T-helper 2 cell treated with Interferon-gamma antibody and Interleukin-4, amounts not matched to agents 5 μg/mL and 100 μg/mL, for 36 hours (primary cell): Measurements from ENCODE around the gene PPP1R1A.

ENCODE experiments used
- DNase-seq: peaks from one replicate; pipeline ENCODE4 v3.0.0; 2021; ENCODE audit warnings: low spot score
- H3K27ac Mint-ChIP-seq: one replicate; pipeline ENCODE4 v1.8.0; 2021; ENCODE audit warnings: mild to moderate bottlenecking, mixed read lengths
- H3K27me3 Mint-ChIP-seq: one replicate; pipeline ENCODE4 v1.8.0; 2021; ENCODE audit warnings: low read depth, mixed read lengths
- H3K36me3 Mint-ChIP-seq: one replicate; pipeline ENCODE4 v1.8.0; 2021; ENCODE audit warnings: low read depth, mixed read lengths
- H3K4me1 Mint-ChIP-seq: one replicate; pipeline ENCODE4 v1.8.0; 2021; ENCODE audit warnings: low read depth, mixed read lengths
- H3K4me3 Mint-ChIP-seq: one replicate; pipeline ENCODE4 v1.8.0; 2022; ENCODE audit warnings: mild to moderate bottlenecking, moderate library complexity, mixed read lengths
- H3K9me3 Mint-ChIP-seq: one replicate; pipeline ENCODE4 v1.8.0; 2021; ENCODE audit warnings: mixed read lengths

PPP1R1A gene

DNA sequence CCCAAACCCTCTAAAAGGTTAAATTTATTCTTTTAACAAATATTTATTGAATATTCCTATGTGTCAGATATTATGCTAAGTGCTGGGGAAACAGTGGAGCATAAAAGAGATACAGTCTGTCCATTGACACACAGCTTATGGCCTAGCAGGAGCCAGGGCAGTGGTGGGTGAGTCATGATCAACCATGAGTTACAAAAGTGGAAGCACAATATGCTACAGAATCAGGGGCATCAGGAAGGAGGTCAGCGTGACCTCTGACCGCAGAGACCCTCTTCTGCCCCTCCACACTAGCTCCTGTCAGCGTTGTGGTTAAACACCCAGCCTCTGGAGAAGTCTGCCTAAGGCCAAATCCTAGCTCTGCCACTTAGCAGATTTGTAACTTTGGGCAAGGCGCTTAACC lies 4.7 kb upstream of the PPP1R1A start:
- DNase-seq, result no peak
- Mint-ChIP-seq H3K27me3 (peaks cover 51% of the 10 kb centered on the region), H3K4me1 (peaks cover 5% of the 10 kb centered on the region), H3K4me3 (no peak overlapping the region), H3K27ac (no peak overlapping the region), H3K9me3 (no peaks in the 10 kb centered on the region), H3K36me3 (no peaks in the 10 kb centered on the region)

- no peak for DNase-seq
- peaks cover 59% of the 10 kb centered on the region for H3K27me3 Mint-ChIP-seq
- no peak overlapping the region for H3K4me3 Mint-ChIP-seq
- H3K36me3 Mint-ChIP-seq, result no peaks in the 10 kb centered on the region
- H3K27ac Mint-ChIP-seq, result no peak overlapping the region
- no peaks in the 10 kb centered on the region for H3K9me3 Mint-ChIP-seq
- peaks cover 5% of the 10 kb centered on the region for H3K4me1 Mint-ChIP-seq
These were observed 3.9 kb upstream of the PPP1R1A start for GRCh38 chr12:54592316-54592715.

GRCh38 chr12:54590978-54591591 lies 2.6 kb upstream of the PPP1R1A start:
- Mint-ChIP-seq H3K36me3 (no peaks in the 10 kb centered on the region), H3K27ac (no peak overlapping the region), H3K9me3 (no peaks in the 10 kb centered on the region), H3K4me3 (no peak overlapping the region), H3K4me1 (peaks cover 5% of the 10 kb centered on the region), H3K27me3 (peaks cover 66% of the 10 kb centered on the region)
- DNase-seq, result no peak

DNA sequence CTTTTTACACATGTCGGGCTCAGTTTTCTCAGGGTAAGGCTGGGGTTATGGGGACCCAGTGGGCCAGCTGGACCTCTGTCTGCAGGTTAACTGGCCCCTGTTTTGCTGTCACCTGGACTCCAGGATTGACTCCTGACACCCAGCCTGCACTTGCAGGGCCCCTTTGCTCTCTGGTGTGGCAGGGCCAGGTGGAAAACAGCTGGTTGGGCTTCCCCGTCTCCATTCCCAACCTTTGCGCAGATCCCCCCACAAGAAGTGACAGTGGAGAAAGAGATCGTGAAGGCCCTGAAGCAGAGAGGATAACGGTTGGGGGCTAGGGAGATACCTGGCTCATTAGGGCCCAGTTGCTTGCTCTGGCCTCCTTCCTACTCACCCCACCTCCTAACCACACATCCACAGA lies 1.5 kb upstream of the PPP1R1A start:
- no peaks in the 10 kb centered on the region for H3K9me3 Mint-ChIP-seq
- no peak for DNase-seq
- H3K27ac Mint-ChIP-seq, result no peak overlapping the region
- peaks cover 76% of the 10 kb centered on the region for H3K27me3 Mint-ChIP-seq
- H3K4me1 Mint-ChIP-seq, result peaks cover 5% of the 10 kb centered on the region
- H3K4me3 Mint-ChIP-seq, result no peak overlapping the region
- H3K36me3 Mint-ChIP-seq, result no peaks in the 10 kb centered on the region

- H3K4me3 Mint-ChIP-seq, result peak overlapping the region; percentile 49
- H3K9me3 Mint-ChIP-seq, result no peaks in the 10 kb centered on the region
- no peaks in the 10 kb centered on the region for H3K36me3 Mint-ChIP-seq
- no peak overlapping the region for H3K27ac Mint-ChIP-seq
- peaks cover 80% of the 10 kb centered on the region for H3K27me3 Mint-ChIP-seq
- H3K4me1 Mint-ChIP-seq, result peaks cover 5% of the 10 kb centered on the region
- no peak for DNase-seq
These were observed 420 bp upstream of the PPP1R1A start for GRCh38 chr12:54588890-54589267.

- no peak for DNase-seq
- H3K27ac Mint-ChIP-seq, result no peak overlapping the region
- H3K4me1 Mint-ChIP-seq, result peaks cover 5% of the 10 kb centered on the region
- H3K36me3 Mint-ChIP-seq, result no peaks in the 10 kb centered on the region
- H3K4me3 Mint-ChIP-seq, result peak overlapping the region; percentile 31
- H3K27me3 Mint-ChIP-seq, result peaks cover 81% of the 10 kb centered on the region
- no peaks in the 10 kb centered on the region for H3K9me3 Mint-ChIP-seq
These were observed 1.1 kb downstream of the PPP1R1A start for GRCh38 chr12:54587315-54587873.

DNA sequence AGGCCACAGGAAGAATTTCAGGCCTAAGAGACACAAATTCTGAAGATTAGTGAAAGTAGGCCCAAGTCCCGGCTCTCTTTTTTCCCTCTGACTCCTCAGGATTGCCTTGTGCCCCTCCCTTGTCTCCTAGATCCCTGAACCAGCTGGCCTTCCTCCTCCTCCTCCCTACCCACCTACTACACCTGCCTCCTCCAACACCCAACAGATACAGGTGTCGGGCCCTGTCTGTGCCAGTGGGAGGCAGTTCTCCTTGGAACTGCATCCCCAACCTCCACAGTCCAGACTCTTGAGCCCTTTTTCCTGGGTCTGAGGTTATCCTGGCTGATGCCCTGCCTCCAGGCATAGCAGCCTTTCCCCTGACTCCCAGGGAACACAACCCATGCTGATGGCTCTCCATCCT lies 1.8 kb downstream of the PPP1R1A start:
- H3K9me3 Mint-ChIP-seq, result no peaks in the 10 kb centered on the region

GRCh38 chr12:54585243-54585642 lies 3.2 kb downstream of the PPP1R1A start:
- peaks cover 5% of the 10 kb centered on the region for H3K4me1 Mint-ChIP-seq
- no peak overlapping the region for H3K27ac Mint-ChIP-seq
- no peak overlapping the region for H3K4me3 Mint-ChIP-seq
- H3K27me3 Mint-ChIP-seq, result peaks cover 61% of the 10 kb centered on the region
- DNase-seq, result no peak
- H3K36me3 Mint-ChIP-seq, result no peaks in the 10 kb centered on the region
- no peaks in the 10 kb centered on the region for H3K9me3 Mint-ChIP-seq

More for the DNA sequence above, 1.8 kb downstream of the PPP1R1A start:
- H3K27me3 Mint-ChIP-seq, result peaks cover 75% of the 10 kb centered on the region
- H3K4me1 Mint-ChIP-seq, result peaks cover 5% of the 10 kb centered on the region
- H3K36me3 Mint-ChIP-seq, result no peaks in the 10 kb centered on the region
- no peak for DNase-seq
- no peak overlapping the region for H3K4me3 Mint-ChIP-seq
- H3K27ac Mint-ChIP-seq, result no peak overlapping the region

- no peak overlapping the region for H3K27ac Mint-ChIP-seq
These were observed 4.3 kb downstream of the PPP1R1A start for GRCh38 chr12:54584128-54584527.

GRCh38 chr12:54583726-54584125 lies 4.7 kb downstream of the PPP1R1A start:
- peaks cover 5% of the 10 kb centered on the region for H3K4me1 Mint-ChIP-seq
- H3K4me3 Mint-ChIP-seq, result no peak overlapping the region
- no peak overlapping the region for H3K27ac Mint-ChIP-seq
- no peaks in the 10 kb centered on the region for H3K9me3 Mint-ChIP-seq
- DNase-seq, result no peak
- H3K36me3 Mint-ChIP-seq, result no peaks in the 10 kb centered on the region
- peaks cover 46% of the 10 kb centered on the region for H3K27me3 Mint-ChIP-seq

More at GRCh38 chr12:54584128-54584527, 4.3 kb downstream of the PPP1R1A start:
- peaks cover 9% of the 10 kb centered on the region for H3K4me1 Mint-ChIP-seq
- no peak for DNase-seq
- H3K9me3 Mint-ChIP-seq, result no peaks in the 10 kb centered on the region
- H3K4me3 Mint-ChIP-seq, result no peak overlapping the region
- peaks cover 50% of the 10 kb centered on the region for H3K27me3 Mint-ChIP-seq
- H3K36me3 Mint-ChIP-seq, result no peaks in the 10 kb centered on the region

GRCh38 chr12:54581412-54581811 lies 7.0 kb downstream of the PPP1R1A start:
- Mint-ChIP-seq H3K27me3 (peaks cover 27% of the 10 kb centered on the region), H3K36me3 (no peaks in the 10 kb centered on the region), H3K4me3 (no peak overlapping the region), H3K27ac (no peak overlapping the region), H3K4me1 (peaks cover 5% of the 10 kb centered on the region), H3K9me3 (no peaks in the 10 kb centered on the region)
- no peak for DNase-seq

- Mint-ChIP-seq H3K27me3 (peaks cover 13% of the 10 kb centered on the region), H3K4me1 (peaks cover 5% of the 10 kb centered on the region), H3K27ac (no peak overlapping the region), H3K9me3 (no peaks in the 10 kb centered on the region), H3K4me3 (no peak overlapping the region), H3K36me3 (peaks cover 8% of the 10 kb centered on the region)
- peak; percentile 69 for DNase-seq
These were observed 8.6 kb downstream of the PPP1R1A start for GRCh38 chr12:54579696-54580333.

DNA sequence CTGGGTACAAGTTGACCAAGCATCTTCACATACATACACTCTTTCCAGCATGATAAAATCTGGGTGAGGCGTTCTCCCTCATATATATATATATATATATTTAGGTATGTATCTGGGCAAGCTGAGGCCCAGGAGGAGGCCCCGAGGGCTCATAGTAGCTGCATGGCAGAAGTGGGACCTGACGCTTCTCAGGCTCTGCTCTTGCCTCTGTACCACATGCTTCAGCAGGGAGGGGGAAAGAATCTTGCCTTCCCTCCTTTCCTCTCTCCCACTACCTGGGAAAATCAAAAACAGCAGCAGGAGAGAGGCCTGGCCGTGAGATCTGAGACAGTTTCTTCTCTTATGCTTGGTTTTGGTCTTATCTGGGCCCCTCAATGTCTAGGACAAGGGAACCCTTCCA lies 9.2 kb downstream of the PPP1R1A start:
- Mint-ChIP-seq H3K4me3 (no peak overlapping the region), H3K36me3 (peaks cover 8% of the 10 kb centered on the region), H3K27ac (no peak overlapping the region), H3K4me1 (peaks cover 5% of the 10 kb centered on the region), H3K9me3 (no peaks in the 10 kb centered on the region), H3K27me3 (peaks cover 9% of the 10 kb centered on the region)
- DNase-seq, result no peak

DNA sequence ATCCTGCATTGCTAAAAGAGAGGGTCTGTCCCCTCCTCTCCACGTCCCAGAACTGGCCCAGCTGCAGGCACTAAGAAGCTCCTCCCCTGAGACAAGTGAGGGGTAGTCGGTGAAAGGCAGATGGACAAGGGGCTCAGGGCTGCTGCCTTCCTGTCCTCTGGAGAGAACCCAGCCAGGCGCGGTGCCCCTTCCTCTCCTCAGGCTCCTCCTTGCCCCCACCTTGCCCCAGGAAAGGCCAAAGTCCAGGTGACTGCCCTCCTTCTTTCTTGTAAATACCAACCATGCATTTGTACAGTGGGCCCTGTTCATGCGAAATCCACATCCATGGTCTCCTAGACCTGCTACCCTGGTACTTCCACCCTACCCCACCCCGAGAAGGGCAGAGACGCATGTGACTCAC lies 9.7 kb downstream of the PPP1R1A start:
- H3K27me3 Mint-ChIP-seq, result peaks cover 5% of the 10 kb centered on the region
- H3K4me3 Mint-ChIP-seq, result no peak overlapping the region
- no peak overlapping the region for H3K27ac Mint-ChIP-seq

More for the DNA sequence above, 9.7 kb downstream of the PPP1R1A start:
- DNase-seq, result no peak
- peaks cover 5% of the 10 kb centered on the region for H3K4me1 Mint-ChIP-seq
- peaks cover 8% of the 10 kb centered on the region for H3K36me3 Mint-ChIP-seq
- no peaks in the 10 kb centered on the region for H3K9me3 Mint-ChIP-seq
